GM23248 (cell line): Measurements from ENCODE around the gene QSOX1.

Experiments
- EZH2 ChIP-seq: fragments of 200-600 bp; sonication (generic); IDR thresholded peaks from 2 replicates; pipeline ENCODE4 v1.6.1; 2018; ENCODE audit warnings: antibody characterized with exemption, mild to moderate bottlenecking; ENCODE audit not compliant: insufficient read depth, poor library complexity, severe bottlenecking
- EZH2phosphoT487 ChIP-seq: fragments of 200-600 bp; sonication (generic); IDR thresholded peaks from 2 replicates; pipeline ENCODE4 v1.6.1; 2018; ENCODE audit warnings: antibody characterized with exemption, moderate library complexity, mild to moderate bottlenecking, low read depth; ENCODE audit not compliant: insufficient read depth

GRCh38 chr1:180145446-180145845 is 9.2 kb upstream of the QSOX1 start:
- TF ChIP-seq EZH2: no peak
- TF ChIP-seq EZH2phosphoT487: no peak
